ENCODE results near the gene PYGO2.
"Not testable (repeated sequence)": the region's sequence is repeated elsewhere in the genome, so short reads cannot be mapped to it uniquely, and the experiment has no call there.

Gene PYGO2

GRCh38 chr1:154908937-154909336 is 52.6 kb downstream of the PYGO2 start:
- no peak for DNase-seq (ENCODE audit: low read depth)

- not testable (repeated sequence) for DNase-seq (ENCODE audit: low read depth)
These were observed 53.5 kb downstream of the PYGO2 start for GRCh38 chr1:154908129-154908528.
